H9 (cell line): ENCODE data around the gene COIL. TPM values are rescaled to one million over a fixed set of nuclear protein-coding genes. Genes with fewer than 3 reads are reported as not detected.
A peak's percentile ranks its signal among the peaks of the same experiment; 100 is the strongest.

Source experiments
- DNase-seq: peaks from one replicate; pipeline ENCODE4 v3.0.0-alpha.2; 2017
- H2AFZ ChIP-seq: one replicate; pipeline ENCODE4 v1.6.1; 2013; ENCODE audit warnings: mild to moderate bottlenecking, low read length, control low read depth, moderate library complexity
- H2AK5ac ChIP-seq: 2 replicates; pipeline ENCODE4 v1.6.1; 2013; ENCODE audit warnings: low read length, control low read depth, mixed read lengths; ENCODE audit not compliant: insufficient read length
- H2BK120ac ChIP-seq: one replicate; pipeline ENCODE4 v1.6.1; 2013; ENCODE audit warnings: low read depth, mild to moderate bottlenecking, low read length, control low read depth, inconsistent platforms; ENCODE audit not compliant: poor library complexity, severe bottlenecking
- H2BK12ac ChIP-seq: 2 replicates; pipeline ENCODE4 v1.6.1; 2013; ENCODE audit warnings: low read length, control low read depth, mixed read lengths, low read depth; ENCODE audit not compliant: insufficient read length
- H2BK15ac ChIP-seq: 2 replicates; pipeline ENCODE4 v1.6.1; 2013; ENCODE audit warnings: low read depth, low read length, control low read depth
- H2BK20ac ChIP-seq: one replicate; pipeline ENCODE4 v1.6.1; 2013; ENCODE audit warnings: low read depth, mild to moderate bottlenecking, low read length, control low read depth, inconsistent platforms; ENCODE audit not compliant: poor library complexity, severe bottlenecking
- H2BK5ac ChIP-seq: 2 replicates; pipeline ENCODE4 v1.6.1; 2013; ENCODE audit warnings: low read length, control low read depth, mixed read lengths; ENCODE audit not compliant: insufficient read length
- H3K14ac ChIP-seq: 2 replicates; pipeline ENCODE4 v1.6.1; 2013; ENCODE audit warnings: low read length, control low read depth; ENCODE audit not compliant: insufficient read depth
- H3K18ac ChIP-seq: 2 replicates; pipeline ENCODE4 v1.6.1; 2013; ENCODE audit warnings: low read depth, mild to moderate bottlenecking, mixed read lengths, low read length, control low read depth; ENCODE audit not compliant: insufficient read length
- H3K23ac ChIP-seq: 2 replicates; pipeline ENCODE4 v1.6.1; 2013; ENCODE audit warnings: low read length, control low read depth, mixed read lengths, low read depth; ENCODE audit not compliant: insufficient read length
- H3K23me2 ChIP-seq: 2 replicates; pipeline ENCODE4 v1.6.1; 2013; ENCODE audit warnings: low read depth, mild to moderate bottlenecking, mixed read lengths, low read length, control low read depth; ENCODE audit not compliant: insufficient read length, poor library complexity, severe bottlenecking
- H3K27ac ChIP-seq: 2 replicates; pipeline ENCODE4 v1.5.1; 2013; ENCODE audit warnings: low read length, control low read depth, mixed read lengths, low read depth; ENCODE audit not compliant: insufficient read length
- H3K27me3 ChIP-seq: 2 replicates; pipeline ENCODE4 v1.6.1; 2013; ENCODE audit warnings: low read length, control low read depth, inconsistent platforms; ENCODE audit not compliant: insufficient read depth
- H3K4ac ChIP-seq: 2 replicates; pipeline ENCODE4 v1.6.1; 2013; ENCODE audit warnings: low read depth, mild to moderate bottlenecking, control low read depth, inconsistent platforms, low read length, moderate library complexity
- H3K4me1 ChIP-seq: 2 replicates; pipeline ENCODE4 v1.6.1; 2013; ENCODE audit warnings: low read length, control low read depth, inconsistent platforms; ENCODE audit not compliant: insufficient read depth
- H3K4me2 ChIP-seq: 2 replicates; pipeline ENCODE4 v1.6.1; 2013; ENCODE audit warnings: low read length, control low read depth, mixed read lengths; ENCODE audit not compliant: insufficient read length, insufficient read depth
- H3K56ac ChIP-seq: 2 replicates; pipeline ENCODE4 v1.6.1; 2013; ENCODE audit warnings: low read depth, mild to moderate bottlenecking, mixed read lengths, low read length, control low read depth; ENCODE audit not compliant: insufficient read length
- H3K79me1 ChIP-seq: 2 replicates; pipeline ENCODE4 v1.6.1; 2013; ENCODE audit warnings: low read depth, mild to moderate bottlenecking, moderate library complexity, low read length, control low read depth, inconsistent platforms; ENCODE audit not compliant: insufficient read depth, poor library complexity, severe bottlenecking
- H3K79me2 ChIP-seq: 2 replicates; pipeline ENCODE4 v1.6.1; 2013; ENCODE audit warnings: low read length, control low read depth, inconsistent platforms; ENCODE audit not compliant: insufficient read depth
- H3K9ac ChIP-seq: 2 replicates; pipeline ENCODE4 v1.6.1; 2013; ENCODE audit warnings: low read length, control low read depth, mixed read lengths; ENCODE audit not compliant: insufficient read length; ENCODE audit errors: extremely low read depth
- H3K9me3 ChIP-seq: one replicate; pipeline ENCODE4 v1.6.1; 2013; ENCODE audit warnings: low read depth, low read length, inconsistent platforms; ENCODE audit not compliant: control insufficient read depth
- H3T11ph ChIP-seq: one replicate; pipeline ENCODE4 v1.6.1; 2013; ENCODE audit warnings: mild to moderate bottlenecking, low read length, control low read depth, inconsistent platforms
- H4K20me1 ChIP-seq: one replicate; pipeline ENCODE4 v1.6.1; 2013; ENCODE audit not compliant: control insufficient read depth, insufficient read length, insufficient read depth
- H4K5ac ChIP-seq: 2 replicates; pipeline ENCODE4 v1.6.1; 2013; ENCODE audit warnings: low read depth, mild to moderate bottlenecking, mixed read lengths, low read length, control low read depth; ENCODE audit not compliant: insufficient read length
- H4K8ac ChIP-seq: replicated peaks from 2 replicates; pipeline ENCODE4 v1.6.1; 2013; ENCODE audit warnings: low read length, control low read depth, mixed read lengths, low read depth; ENCODE audit not compliant: insufficient read length
- H4K91ac ChIP-seq: 2 replicates; pipeline ENCODE4 v1.6.1; 2013; ENCODE audit warnings: low read depth, mild to moderate bottlenecking, moderate library complexity, mixed read lengths, low read length, control low read depth; ENCODE audit not compliant: insufficient read length
- H3K27ac Mint-ChIP-seq, 3 experiments: 2 replicates in 2 of 3; 3 replicates in 1 of 3; pipeline ENCODE4 v1.8.0; 2020 to 2021; ENCODE audit warnings: mixed read lengths in 3 of 3, mild to moderate bottlenecking in 1 of 3, moderate library complexity in 1 of 3
- H3K27me3 Mint-ChIP-seq: 2 replicates; pipeline ENCODE4 v1.8.0; 2021; ENCODE audit warnings: low read depth, mild to moderate bottlenecking, moderate library complexity, mixed read lengths
- H3K36me3 Mint-ChIP-seq, 3 experiments: 2 replicates in 2 of 3; 3 replicates in 1 of 3; pipeline ENCODE4 v1.8.0; 2020 to 2021; ENCODE audit warnings: low read depth in 3 of 3, mixed read lengths in 3 of 3; ENCODE audit not compliant: insufficient read depth in 1 of 3
- H3K4me1 Mint-ChIP-seq, 2 experiments: 2 replicates each; pipeline ENCODE4 v1.8.0; 2020; ENCODE audit warnings: mixed read lengths in 2 of 2
- H3K4me3 Mint-ChIP-seq, 2 experiments: 2 replicates in 1 of 2; 3 replicates in 1 of 2; pipeline ENCODE4 v1.8.0; 2020 to 2021; ENCODE audit warnings: mild to moderate bottlenecking in 2 of 2, mixed read lengths in 2 of 2, moderate library complexity in 1 of 2
- H3K9me3 Mint-ChIP-seq, 2 experiments: 2 replicates in 1 of 2; 3 replicates in 1 of 2; pipeline ENCODE4 v1.8.0; 2020; ENCODE audit warnings: mild to moderate bottlenecking in 2 of 2, mixed read lengths in 2 of 2, moderate library complexity in 1 of 2
- CTCF ChIP-seq: fragments of 200-600 bp; sonication (generic); conservative IDR thresholded peaks from 3 replicates; pipeline ENCODE4 v1.8.0; 2021; ENCODE audit warnings: antibody characterized with exemption, mild to moderate bottlenecking
- WGBS: extraction: QIAGEN DNeasy Blood & Tissue Kit; methylation state at CpG from one replicate; pipeline ENCODE4 v1.1.7; 2013; ENCODE audit warnings: missing lambda C conversion rate, low lambda C conversion rate, mixed read lengths; ENCODE audit not compliant: insufficient read length; ENCODE audit errors: extremely low coverage; 5-methylcytosine and 5-hydroxymethylcytosine counted together
- total RNA-seq: library from RNA; stranded (reverse); gene quantifications from 2 replicates; pipeline ENCODE4 v1.2.1, GENCODE V29; 2021

Gene COIL
- total RNA-seq, 1 experiment from 2014 or later: 21.5 TPM

GRCh38 chr17:56893503-56893902 is 67.3 kb downstream of the COIL start:
- H3K4me1 ChIP-seq: no peaks in the 10 kb centered on the region
- peaks cover 3% of the 10 kb centered on the region for H3K9me3 ChIP-seq
- no peak overlapping the region for H4K8ac ChIP-seq
- no peak overlapping the region for H3K14ac ChIP-seq
- no peak overlapping the region for H2BK5ac ChIP-seq
- no peaks in the 10 kb centered on the region for H3K27me3 ChIP-seq
- Mint-ChIP-seq H3K27me3 (no peaks in the 10 kb centered on the region), H3K36me3 (peaks cover 32 to 79% (median 40%) of the 10 kb centered on the region in 3 experiments; a peak in 6 of 7 replicates), H3K4me1 (peaks cover 17 to 27% of the 10 kb centered on the region in 2 experiments), H3K4me3 (no peak overlapping the region), H3K27ac (peak overlapping the region in 2 of 3 experiments; percentile 68 to 91; a peak in 3 of 7 replicates), H3K9me3 (peaks cover 1 to 6% of the 10 kb centered on the region in 2 experiments)
- no peaks in the 10 kb centered on the region for H3K79me1 ChIP-seq
- H4K5ac ChIP-seq: no peak overlapping the region
- no peak overlapping the region for H3K4me2 ChIP-seq
- no peak overlapping the region for H4K91ac ChIP-seq
- no peaks in the 10 kb centered on the region for H3K23me2 ChIP-seq
- no peak overlapping the region for H2BK120ac ChIP-seq
- no peak overlapping the region for H3K56ac ChIP-seq
- no peak for DNase-seq
- H3K79me2 ChIP-seq: no peaks in the 10 kb centered on the region
- no peak overlapping the region for H2AK5ac ChIP-seq
- H2BK12ac ChIP-seq: no peak overlapping the region
- no peak overlapping the region for H2BK15ac ChIP-seq
- no peak overlapping the region for H2BK20ac ChIP-seq
- no peak overlapping the region for H3K9ac ChIP-seq
- no peak overlapping the region for H3K18ac ChIP-seq
- H3K4ac ChIP-seq: no peak overlapping the region
- no peak overlapping the region for H3K27ac ChIP-seq
- H4K20me1 ChIP-seq: no peaks in the 10 kb centered on the region
- no peak for TF ChIP-seq CTCF
- WGBS: no CpG with 5 or more reads among the region's 7 CpGs
- no peak overlapping the region for H3K23ac ChIP-seq
- no peak overlapping the region for H2AFZ ChIP-seq
- H3T11ph ChIP-seq: no peak overlapping the region
